DND-41 (cell line): ENCODE data around the gene PCDH9.

Experiments used
- EZH2 ChIP-seq: IDR thresholded peaks from 3 replicates; pipeline ENCODE4 v1.6.1; 2012; ENCODE audit warnings: borderline replicate concordance, low read depth, mild to moderate bottlenecking, moderate library complexity, low read length, inconsistent platforms; ENCODE audit not compliant: severe bottlenecking
- TF ChIP-seq, protein P1 (sequence below): IDR thresholded peaks from 2 replicates; pipeline ENCODE4 v1.5.1; 2012; ENCODE audit warnings: borderline replicate concordance, low read length, moderate library complexity, mild to moderate bottlenecking; ENCODE audit not compliant: poor library complexity, severe bottlenecking; ENCODE audit errors: extremely low read depth

DNA sequence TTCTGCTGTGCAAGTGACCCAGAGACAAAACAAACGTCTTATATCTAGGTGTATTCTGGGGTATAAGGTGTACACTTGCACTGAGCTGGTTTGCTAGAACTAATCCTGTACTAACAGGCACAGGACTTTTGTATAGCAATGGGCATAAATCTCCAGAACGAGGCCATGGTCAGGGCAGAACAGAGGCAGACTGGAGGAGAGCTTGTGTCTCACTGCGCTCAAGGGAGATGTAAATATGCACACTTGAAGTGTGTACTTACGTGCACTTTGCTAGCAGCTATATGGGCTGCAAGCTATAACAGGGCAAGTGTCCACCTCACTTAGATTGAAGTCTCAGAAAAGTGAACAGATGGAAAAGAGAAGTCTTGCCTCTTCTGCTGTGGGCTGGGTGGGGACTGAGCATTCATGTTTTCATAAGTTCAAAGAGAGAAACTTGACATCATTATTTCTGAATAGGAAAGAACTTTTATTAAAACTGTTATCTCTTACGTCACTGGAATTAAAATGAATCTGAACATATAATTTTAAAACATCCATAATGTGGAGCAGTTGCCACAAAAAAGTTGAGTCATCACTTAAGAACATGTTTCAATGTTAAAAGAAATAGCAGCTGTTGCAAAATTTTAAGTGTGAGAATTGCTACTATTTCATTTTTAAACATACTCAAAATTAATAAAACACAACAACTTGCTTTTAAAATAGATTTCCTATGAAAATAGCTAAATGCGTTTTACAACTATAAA, 888.3 kb downstream of the PCDH9 start:
- TF ChIP-seq, protein P1, sequence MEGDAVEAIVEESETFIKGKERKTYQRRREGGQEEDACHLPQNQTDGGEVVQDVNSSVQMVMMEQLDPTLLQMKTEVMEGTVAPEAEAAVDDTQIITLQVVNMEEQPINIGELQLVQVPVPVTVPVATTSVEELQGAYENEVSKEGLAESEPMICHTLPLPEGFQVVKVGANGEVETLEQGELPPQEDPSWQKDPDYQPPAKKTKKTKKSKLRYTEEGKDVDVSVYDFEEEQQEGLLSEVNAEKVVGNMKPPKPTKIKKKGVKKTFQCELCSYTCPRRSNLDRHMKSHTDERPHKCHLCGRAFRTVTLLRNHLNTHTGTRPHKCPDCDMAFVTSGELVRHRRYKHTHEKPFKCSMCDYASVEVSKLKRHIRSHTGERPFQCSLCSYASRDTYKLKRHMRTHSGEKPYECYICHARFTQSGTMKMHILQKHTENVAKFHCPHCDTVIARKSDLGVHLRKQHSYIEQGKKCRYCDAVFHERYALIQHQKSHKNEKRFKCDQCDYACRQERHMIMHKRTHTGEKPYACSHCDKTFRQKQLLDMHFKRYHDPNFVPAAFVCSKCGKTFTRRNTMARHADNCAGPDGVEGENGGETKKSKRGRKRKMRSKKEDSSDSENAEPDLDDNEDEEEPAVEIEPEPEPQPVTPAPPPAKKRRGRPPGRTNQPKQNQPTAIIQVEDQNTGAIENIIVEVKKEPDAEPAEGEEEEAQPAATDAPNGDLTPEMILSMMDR = no peak
- TF ChIP-seq EZH2 = no peak
